HG03060 (cell line): Measurements from ENCODE around the gene GALNT10.

Experiments used
- ATAC-seq: cut with Tn5 transposase; IDR thresholded peaks from one replicate; pipeline ENCODE4 v1.9.1; 2021; ENCODE audit warnings: low read depth, moderate number of reproducible peaks; ENCODE audit not compliant: unreplicated experiment

GALNT10 gene

DNA sequence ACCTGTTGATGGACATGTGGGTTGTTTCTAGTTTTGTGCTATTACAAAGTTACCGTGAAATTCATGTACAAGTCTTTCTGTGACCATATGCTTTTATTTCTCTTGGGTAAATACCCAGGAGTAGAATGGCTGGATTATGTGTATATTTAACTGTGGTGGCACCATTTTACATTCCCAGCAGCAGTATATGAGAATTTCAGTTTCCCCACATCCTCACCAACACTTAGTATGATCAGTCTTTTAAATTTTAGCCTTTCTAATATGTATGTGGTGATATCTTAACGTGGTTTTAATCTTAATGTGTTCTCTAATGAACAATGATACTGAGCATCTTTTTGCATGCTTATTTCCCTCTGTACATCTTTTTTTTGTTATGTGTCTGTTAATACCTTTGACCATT, 36.6 kb downstream of the GALNT10 start:
- ATAC-seq, result no peak

DNA sequence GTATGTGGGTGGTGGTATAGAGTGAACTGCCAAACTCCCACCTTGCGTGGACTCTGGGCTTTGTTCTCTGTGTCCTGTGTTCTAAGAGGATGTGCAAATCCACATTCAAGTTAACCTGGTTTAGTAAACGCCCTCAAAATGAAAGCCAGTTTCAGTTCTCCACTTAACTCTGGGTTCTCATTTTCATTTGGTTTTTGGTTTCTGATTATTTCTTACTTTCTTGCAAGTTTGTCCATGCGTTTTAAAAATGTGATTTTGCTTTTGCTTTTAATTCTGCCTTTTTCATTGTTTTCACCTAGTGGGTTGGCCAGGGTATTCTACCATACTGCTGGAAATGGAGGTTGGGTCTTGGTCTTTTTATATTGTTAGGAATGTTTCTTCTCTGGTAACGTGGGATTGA, 38.2 kb downstream of the GALNT10 start:
- ATAC-seq, result peak; percentile 80

DNA sequence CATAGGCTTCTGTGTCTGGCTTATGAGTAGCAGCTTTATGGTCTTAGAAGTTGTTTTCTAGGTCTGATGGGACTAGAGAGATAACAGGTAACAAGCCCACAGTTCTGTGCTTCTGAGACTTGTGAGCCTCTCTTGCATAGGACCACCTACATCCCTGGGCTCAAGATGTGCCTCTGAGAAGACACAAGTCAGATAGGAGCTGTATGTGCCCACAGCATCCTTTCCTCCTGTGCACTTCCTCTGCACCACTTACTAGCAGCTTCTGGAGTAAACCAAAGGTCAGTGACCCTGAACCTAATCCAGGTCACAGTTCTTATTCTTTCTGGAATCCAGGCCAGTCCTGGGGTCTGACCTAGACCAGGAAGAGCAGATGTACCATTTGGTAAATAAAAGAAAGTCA, 40.0 kb downstream of the GALNT10 start:
- ATAC-seq, result no peak

DNA sequence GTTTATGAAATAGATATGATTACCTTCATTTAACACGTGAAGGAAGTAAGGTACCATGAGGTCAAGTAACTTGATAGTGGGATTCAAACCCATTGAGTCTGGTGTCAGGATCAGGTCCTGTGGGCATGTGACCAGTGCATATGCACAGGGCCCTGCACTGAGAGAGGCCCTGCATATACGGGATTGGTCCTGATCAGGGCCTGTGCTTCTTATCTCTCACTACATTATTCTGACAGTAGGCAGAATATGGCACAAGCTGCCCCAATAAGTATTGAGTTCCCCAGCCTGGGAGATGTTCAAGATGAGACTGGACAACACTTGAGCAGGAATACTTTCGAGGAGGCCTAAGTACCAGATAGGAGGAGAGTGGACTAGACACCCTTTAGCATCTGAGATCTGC, 44.0 kb downstream of the GALNT10 start:
- no peak for ATAC-seq

DNA sequence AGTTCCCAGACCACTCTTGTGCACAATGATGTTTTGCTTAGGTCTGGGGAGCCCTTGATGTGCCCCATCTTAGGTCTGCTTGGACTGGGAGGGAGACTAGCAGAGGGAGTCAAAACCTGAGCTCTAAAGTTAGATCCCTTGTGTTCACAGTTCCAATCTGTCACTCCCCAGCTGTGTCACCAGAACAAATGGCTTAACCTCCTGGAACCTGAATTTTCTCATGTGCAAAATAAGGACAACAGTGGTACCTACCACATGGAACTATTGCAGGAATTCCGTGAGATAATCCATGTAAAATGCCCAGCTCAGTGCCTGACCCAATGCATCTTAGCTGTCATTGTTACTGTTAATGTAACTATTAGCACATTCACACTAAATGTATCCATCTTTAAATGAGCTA, 45.5 kb downstream of the GALNT10 start:
- no peak for ATAC-seq

DNA sequence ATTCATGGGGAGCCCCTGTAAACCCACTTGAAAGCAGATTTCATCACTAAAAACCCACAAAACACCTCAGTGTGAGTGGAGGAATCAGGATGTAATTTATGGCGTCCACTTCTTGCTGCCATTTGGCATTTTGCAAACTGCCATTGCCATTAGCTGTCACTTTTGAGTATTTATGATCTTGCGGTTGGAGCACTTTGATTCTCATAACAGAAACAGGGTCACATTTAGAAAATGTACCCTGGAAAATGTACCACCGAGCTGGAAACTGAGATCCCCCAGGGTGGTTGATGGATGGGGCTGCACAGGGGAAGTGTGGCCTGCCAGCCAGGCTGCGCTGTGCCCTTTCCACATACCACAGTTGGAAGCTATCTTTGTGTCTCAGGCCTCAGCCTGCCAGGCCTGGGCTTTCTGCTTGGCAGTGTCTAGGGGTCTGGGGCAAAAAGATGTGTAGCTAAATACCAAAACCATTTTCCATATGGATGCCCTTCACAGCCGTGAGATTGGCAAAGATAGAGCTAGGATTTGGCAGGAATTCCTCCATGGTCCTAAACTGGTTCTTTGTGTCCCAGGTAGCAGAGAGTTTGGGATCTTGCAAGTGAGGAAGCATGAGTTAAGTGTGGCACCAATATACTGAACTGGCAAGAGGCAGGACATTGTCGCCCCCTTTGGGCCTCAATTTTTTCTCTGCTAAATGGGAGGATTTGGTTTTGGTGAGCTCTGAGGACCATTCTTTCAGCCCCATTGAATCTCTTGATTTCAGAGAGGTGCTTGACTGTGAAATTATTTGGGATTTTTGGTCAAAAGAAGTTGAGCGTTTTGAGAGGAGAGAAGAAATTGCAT, 46.2 kb downstream of the GALNT10 start:
- ATAC-seq, result no peak

DNA sequence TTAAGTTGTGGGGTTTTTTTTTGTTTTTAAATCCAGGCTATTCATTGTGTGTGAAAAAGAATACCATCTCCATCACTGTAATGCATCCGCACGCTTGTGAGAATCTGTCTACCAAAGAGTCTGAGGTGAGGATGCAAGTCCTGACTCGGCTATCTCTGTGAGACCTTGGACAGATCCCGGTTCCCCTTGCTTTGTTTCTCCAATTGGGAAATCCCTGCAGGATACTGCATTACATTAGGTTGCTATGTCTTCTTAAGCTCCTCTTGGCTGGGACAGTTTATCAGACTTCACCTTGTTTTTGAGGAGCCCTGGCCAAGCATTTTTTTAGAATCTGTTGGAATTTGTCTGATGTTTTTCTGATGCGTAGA, 46.8 kb downstream of the GALNT10 start:
- ATAC-seq, result no peak

DNA sequence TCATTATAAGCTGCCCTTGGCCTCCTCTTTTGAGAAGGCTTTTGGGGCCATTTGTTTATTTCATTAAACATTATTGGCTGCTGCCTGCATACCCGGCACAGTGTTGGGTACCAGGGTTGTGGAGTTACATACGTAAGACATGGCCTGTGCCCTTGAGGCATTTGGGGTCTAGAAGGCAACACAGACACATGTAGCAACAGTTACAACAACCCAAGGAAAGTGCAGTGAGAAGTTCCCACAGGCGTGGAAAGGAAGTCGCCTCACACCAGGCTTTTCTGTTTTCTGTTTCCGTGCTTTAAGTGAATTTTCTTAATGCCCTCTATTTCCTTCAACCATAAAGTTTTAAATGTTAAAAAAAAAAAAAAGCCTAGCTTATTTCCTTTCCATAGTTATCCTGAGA, 47.4 kb downstream of the GALNT10 start:
- no peak for ATAC-seq

DNA sequence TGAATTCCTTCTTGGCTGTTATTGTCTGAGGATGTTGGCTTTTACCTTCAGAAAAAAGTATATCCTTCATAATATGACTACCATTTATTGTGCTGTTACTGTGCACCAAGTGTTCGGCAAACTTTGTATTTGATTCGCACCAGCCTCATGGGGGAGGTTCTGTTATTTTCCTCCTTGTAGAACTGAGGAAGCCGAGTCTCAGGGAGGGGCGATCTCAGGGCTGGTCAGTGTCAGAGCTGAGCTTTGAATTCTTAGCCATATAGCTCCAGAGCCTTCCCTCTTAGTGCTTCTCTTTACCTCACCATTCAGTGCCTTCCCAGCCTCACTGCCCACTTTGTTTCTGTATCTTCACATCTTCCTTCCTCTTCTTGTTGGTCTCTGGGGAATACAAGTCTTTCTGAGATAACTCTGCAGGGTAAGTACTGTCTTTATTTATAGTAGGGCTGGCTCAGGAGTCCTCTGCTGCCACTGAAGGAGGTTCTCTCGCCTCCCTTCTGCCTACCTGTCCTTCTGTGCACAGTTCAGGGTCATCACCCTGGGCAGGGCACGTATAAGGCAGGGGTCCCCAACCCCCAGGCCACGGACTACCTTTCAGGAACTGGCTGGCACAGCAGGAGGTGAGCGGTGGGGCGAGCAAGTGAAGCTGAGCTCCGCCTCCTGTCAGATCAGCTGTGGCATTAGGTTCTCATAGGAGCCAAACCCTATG, 48.4 kb downstream of the GALNT10 start:
- peak; percentile 45 for ATAC-seq

DNA sequence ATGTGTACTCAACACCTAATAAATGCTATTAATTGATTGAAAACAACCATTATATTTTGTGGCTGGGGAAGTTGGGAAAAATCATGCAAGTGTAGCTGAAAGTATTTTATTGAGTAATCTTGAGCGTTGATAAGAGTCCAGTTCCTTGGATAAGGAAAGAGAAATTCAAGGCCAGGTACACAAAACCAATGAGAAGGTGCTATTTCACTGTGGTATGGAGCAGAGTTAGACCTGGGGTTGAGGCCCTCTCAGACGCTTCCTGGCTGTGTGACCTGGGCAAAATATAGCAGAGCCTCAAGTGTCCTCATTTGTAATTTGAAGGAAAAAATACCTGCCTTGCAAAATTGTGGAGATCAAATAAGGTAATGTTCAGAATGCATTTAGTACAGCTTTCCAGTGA, 50.1 kb downstream of the GALNT10 start:
- no peak for ATAC-seq

DNA sequence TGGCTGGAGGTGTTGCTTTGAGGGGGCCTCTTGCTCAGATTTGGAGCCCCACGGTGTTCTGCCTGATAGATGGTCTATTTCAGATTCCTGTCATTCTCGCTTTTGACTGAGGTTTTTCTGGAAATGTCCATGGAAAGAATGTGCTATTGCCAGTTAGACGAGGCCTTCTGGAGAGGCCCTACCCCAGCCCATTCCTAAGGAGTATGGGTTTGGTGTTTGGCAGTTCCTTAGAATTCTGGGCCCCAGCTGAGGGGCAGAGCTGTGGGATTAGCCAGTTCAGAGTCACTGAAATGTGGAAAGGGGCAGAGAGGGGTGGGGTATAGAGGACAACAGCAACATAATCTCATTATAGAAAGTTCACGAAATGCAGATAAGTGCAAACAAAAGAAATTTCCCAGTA, 50.5 kb downstream of the GALNT10 start:
- ATAC-seq, result no peak

DNA sequence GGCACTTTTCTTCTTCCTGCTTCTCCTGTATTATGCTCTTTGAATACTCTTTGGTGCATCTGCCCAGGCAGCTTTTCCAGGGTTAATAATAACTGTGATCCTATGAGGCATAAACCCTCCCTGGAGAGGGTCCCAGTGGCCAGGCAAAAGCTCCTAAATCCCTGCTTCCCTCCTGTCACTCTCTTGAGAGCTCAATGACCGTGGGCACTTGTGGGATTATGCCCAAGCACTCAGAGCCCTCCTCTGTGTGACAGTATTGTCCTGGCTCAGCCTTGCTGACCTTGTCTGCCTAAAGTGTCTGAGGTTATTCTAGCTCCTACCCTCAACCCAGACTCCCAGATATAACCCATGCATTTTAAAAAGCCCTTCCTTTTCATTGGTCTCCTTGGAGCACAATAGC, 51.9 kb downstream of the GALNT10 start:
- no peak for ATAC-seq

DNA sequence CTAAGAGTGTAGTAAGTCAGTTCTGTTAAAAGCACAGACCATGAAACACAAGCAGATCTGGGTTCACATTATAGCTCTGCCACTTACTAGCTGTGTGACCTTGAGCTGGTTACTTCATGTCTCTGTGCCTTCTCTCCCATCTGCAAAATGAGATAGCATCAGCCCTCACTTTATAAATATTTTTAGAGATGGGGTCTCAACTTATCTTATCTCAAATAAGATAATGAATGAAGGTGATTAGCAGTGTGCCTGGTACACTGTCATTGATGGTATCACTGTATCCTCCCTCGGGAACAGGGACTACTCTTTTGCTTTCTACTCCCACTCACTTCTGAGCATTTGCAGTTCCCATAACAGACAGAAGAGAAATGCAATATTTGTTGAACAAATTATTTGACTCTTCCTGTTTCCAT, 52.4 kb downstream of the GALNT10 start:
- peak; percentile 59 for ATAC-seq

DNA sequence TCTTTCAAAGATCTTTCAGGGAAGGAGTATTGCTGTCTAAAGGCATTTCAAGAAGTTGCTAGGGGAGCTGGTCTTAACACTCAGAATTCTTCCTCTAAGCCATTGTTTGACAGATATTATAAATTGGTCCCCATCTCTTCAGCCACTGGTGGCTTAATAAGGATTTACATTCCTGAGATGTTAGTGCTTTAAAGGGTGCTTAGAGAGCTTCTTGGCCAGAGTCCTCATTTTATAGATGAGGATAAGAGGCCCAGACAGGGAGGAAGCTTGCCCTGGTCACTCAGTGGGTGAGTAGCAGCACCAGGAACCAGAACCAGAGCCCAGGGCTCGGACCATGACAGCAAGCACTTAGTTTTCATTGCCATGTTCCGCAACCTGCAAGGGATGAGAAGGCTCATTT, 53.2 kb downstream of the GALNT10 start:
- ATAC-seq, result no peak

DNA sequence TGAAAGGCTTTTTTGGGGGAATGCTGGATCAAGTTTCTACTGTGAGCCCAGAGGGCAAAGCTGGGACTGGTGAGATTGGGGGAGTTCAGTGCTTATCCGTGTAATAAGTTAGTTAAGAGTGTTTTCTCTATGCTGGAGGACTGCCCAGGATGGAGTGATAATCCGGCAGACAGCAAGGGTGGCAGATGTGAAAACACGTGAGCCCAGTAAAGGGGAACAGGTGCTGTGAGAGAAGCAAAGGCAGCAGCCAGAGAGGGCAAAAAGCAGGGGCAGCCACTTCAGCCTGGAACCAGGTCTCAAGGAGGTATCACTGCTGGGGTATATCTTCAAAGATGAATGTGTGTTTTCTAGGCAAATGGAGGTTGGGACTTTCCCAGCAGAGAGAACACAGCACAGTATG, 53.9 kb downstream of the GALNT10 start:
- no peak for ATAC-seq

DNA sequence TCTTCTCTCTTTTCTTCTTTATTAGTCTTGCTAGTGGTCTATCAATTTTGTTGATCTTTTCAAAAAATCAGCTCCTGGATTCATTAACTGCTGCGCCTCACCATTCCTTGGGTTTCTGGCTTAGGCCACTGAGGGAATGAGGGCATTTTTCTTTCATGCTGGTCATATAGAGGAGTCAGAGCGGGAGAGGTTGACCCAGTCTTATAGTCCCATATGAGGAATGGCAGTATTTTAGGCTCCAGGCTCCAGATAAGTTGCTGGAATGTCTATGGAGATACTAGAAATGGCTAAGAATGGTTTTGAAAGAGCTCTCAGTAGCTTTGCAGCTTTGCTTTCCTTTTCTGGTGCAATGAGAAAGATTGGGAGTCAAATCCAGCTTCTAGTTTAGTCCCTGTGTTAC, 58.2 kb downstream of the GALNT10 start:
- ATAC-seq, result no peak

DNA sequence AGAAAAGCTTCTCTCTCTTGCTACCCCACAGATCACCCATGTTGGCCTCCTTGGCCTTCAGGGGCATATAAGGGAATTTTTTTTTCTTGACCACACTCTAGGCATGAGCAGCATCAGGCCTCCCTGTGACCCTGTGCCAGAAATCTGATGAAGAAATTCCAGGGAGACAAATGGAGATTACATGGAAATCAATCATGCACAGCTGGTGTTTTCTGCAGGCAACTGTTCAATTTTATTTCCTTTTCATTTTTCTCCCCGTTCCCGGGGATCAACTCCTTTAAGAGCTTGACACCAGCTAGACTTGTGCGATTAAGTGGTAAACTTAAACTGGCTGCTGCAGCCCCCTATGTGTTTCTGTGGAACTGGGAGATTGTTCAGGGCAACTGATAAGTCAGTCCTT, 59.3 kb downstream of the GALNT10 start:
- ATAC-seq, result no peak

DNA sequence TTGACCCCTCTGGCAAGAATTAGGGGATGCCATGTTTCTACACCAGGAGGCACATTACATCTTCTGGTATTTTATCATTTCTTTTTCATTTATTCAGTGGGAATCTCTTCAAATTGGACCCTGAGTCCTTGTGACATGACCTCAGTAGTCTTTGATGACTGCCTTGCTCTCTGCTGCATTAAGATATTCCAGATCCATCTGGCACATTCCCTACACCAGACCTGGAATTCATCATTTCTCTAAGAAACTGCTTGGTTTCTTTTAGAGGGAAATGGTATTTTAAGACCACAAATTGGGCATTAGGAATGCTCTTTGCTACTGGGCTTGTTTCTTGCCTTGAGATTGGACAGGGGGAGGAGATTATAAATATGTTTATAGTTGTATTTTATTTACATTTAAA, 61.0 kb downstream of the GALNT10 start:
- ATAC-seq, result no peak

DNA sequence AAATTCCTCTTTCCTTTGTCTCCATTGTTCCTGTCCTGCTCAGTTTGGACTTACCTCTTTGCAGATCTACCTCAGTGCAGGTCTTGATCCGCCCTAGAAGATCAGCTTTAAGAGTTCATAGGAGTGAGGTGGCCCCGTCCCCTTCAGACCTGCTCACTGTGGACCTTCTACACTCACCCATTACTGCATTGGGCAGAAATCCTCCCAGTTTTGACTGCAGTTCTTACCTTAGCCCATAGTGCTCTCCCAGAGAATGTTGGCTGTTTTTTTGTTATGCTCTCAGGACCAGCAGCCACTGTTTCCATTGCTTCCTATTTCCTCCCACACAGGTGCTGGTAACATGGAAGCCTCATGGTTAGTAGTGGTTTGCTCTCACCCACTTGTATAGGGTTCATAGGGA, 63.3 kb downstream of the GALNT10 start:
- no peak for ATAC-seq

DNA sequence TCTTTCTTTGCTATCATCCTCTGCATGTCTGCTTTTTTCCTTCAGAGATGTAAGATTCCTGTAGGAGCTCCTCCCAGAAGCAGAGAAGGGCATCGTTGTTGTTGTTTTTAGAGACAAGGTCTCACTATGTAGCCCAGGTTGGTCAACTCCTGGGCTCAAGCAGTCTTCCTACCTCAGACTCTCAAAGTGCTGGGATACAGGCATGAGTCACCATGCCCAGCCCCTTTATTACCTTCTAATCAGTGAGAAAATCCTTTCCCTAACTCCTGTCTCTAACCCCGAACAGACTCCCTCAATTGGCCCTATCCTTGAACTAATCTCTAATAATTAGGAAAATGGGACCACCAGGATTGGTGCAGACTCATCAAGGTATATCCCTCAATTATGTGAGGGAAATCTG, 64.4 kb downstream of the GALNT10 start:
- ATAC-seq, result no peak

DNA sequence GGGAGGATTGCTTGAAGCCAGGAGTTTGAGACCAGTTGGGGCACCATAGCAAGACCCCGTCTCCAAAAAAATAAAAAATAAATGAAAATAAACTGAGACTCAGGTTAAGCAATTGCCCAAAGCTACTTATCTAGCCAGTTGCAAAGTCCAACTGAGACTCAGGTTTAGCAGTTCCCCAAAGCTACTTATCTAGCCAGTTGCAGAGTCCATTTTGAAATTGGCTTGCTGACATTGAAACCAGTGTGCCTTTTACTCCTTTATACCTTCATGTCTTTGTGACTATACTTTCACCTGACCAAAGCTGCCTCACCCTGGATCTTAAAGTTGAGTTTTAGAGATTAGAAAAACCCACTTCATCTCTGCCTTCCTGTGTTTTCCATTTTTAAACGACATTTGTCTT, 66.5 kb downstream of the GALNT10 start:
- no peak for ATAC-seq

DNA sequence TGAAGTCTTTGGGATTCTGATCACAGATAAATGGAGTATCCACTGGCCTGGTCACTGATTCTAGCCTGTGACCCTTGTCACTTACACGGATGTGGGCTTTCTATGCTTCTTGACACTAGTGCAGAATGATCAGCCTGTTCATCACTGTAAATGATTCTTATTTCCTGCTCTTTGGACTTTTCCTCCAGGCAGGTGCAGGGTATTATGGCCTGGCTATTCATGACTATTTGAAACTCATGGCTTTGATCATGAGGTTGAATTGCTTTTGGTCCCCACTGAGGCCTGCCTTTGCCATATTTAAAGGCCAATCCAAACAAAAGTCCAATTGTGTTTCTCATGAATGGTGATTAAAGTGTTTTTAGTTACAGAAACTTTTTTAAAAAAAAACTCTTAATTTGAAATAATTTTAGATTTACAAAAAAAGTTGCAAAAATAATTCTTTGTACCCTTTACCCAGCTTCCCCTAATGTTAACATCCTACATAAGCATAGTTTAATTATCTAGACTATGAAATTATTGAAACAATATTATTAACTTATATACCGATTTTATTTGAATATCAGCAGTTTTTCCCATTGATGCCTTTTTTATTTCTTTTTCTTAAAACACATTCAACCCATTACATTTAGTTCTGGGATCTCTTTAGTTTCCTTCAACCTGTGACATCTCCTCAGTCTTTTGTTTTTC, 68.1 kb downstream of the GALNT10 start:
- ATAC-seq, result no peak
